Dermis blood vessel endothelial cell (primary cell): ENCODE measurements around the gene MUC5B. TPM values are rescaled to one million over a fixed set of nuclear protein-coding genes. Genes with fewer than 3 reads are reported as not detected.

ENCODE experiments used
- DNase-seq: peaks from one replicate; pipeline ENCODE4 v3.0.0; 2010
- total RNA-seq: library from RNA; depleted of rRNA; stranded (reverse); fragments of >200 nt; gene quantifications from 2 replicates; pipeline ENCODE4 v1.2.3, GENCODE V29; 2014

Gene MUC5B
- total RNA-seq, 1 donor from 2014 or later: not detected

DNA sequence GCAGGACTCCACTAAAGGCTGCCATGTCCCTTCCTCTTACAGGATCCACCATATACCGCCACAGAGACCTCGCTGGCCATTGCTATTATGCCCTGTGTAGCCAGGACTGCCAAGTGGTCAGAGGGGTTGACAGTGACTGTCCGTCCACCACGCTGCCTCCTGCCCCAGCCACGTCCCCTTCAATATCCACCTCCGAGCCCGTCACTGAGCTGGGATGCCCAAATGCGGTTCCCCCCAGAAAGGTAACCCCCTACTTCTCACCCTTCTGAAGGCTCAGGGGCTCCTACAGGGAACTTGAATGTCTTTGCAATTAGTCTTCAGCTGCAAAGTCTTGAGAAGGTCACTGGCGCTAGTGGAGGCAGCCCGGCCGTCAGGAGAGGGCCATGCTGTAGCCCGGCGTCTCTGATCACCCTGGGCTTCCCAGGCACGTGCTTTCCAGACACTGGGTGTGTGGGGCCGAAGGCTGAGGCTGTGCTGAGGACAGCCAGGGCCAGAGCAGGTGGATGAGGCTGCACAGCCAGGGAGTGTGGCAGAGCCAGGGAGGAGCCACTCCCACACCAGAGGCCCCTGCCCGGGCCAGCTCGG, 30.0 kb upstream of the MUC5B start:
- no peak for DNase-seq

DNA sequence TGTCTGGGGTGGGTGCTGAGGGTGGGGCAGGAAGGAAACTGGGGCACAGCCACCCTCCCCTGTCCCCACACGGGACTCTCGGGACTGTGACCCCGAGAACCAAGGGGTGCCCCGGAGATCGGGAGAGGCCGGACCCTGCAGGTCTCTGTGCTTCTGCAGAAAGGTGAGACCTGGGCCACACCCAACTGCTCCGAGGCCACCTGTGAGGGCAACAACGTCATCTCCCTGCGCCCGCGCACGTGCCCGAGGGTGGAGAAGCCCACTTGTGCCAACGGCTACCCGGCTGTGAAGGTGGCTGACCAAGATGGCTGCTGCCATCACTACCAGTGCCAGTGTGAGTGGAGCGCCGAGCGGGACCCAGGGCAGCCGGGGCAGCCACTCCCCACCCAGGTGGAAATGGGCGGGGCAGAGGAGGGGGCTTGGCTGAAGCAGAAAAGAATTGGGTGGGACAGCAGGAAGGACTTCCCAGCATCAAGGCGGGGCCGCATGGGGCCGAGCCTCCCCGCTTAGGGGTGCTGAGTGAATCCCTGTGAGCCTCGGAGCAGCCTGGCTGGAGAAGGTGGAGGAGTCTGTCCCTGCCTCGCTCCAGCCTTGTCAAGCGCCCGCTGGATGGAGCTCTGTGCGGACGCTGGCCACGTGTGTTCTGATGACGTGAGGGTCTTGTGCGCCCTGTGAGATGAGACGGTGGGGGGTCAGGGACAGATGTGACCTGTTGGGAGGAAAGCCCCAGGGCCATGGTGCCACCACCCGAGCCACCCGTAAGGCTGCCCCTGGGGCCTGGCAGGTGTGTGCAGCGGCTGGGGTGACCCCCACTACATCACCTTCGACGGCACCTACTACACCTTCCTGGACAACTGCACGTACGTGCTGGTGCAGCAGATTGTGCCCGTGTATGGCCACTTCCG, 29.3 kb upstream of the MUC5B start:
- DNase-seq: no peak

DNA sequence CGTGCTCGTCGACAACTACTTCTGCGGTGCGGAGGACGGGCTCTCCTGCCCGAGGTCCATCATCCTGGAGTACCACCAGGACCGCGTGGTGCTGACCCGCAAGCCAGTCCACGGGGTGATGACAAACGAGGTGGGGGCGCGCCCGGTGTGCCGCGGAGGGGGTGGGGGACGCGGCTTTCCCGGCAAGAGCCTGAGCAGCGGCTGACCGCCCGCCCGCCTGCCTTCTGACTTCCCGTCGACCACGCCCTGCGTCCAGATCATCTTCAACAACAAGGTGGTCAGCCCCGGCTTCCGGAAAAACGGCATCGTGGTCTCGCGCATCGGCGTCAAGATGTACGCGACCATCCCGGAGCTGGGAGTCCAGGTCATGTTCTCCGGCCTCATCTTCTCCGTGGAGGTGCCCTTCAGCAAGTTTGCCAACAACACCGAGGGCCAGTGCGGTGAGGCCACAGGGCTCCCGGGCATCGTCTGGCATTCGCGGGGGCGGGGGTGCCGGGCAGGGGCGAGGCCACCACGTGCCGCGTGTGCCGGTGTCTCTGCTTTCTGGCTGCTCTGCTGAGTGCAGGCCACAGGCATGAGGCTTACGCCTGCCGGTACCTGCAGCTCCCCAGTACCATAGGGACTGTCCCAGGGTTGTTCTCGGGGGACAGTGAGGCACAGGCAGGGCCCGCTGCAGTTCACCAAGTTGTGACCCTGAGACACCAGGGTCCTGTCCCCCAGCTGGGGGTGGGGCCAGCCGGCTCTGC, 28.5 kb upstream of the MUC5B start:
- no peak for DNase-seq

DNA sequence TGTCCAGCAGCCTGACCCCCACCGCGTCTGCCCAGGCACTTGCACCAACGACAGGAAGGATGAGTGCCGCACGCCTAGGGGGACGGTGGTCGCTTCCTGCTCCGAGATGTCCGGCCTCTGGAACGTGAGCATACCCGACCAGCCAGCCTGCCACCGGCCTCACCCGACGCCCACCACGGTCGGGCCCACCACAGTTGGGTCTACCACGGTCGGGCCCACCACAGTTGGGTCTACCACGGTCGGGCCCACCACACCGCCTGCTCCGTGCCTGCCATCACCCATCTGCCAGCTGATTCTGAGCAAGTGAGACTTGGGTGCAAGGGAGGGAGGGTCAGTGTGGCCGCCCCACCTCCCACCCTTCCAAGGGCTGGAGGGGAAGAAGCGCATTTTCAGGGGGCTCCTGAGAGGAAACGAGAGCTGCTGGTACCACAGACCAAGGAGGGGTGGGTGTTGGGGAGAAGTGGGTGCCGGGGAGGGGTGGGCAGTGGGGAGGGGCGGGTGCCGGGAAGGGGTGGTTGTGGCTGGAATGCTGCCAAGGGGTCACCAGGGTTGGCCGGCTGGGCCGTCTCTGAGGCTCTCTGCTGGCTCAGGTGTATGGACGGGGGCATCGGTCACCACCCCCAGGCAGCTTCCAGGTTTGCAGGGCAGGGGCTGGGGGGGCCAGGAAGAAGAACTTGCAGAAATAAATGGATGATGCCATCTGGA, 27.7 kb upstream of the MUC5B start:
- no peak for DNase-seq

DNA sequence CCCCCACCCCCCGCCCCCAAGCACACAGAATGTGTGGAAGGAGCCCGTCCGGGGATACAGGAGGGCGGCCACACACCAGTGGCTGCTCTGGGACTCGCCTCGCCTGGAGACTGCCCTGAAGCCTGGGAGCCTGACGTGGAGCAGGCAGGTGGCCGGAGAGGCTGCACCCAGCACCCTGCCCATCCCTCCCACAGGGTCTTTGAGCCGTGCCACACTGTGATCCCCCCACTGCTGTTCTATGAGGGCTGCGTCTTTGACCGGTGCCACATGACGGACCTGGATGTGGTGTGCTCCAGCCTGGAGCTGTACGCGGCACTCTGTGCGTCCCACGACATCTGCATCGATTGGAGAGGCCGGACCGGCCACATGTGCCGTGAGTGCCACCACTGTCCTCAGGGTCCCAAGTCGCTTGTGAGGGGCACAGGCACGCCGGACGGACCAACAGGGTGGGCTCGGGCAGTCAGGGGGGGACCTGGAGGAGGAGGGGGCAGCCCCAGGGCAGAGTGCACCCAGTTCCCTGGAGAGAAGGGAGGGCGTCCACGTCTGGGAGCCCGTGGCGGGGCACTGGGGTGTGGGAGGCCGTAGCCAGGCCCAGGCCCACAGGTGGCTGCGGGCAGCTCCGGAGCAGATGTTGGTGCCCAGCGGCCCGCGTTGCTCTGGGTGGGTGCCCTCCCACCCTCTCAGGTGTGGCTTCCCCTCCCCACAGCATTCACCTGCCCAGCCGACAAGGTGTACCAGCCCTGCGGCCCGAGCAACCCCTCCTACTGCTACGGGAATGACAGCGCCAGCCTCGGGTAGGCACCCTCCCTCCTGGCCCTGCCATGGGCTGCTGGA, 27.0 kb upstream of the MUC5B start:
- DNase-seq: no peak

DNA sequence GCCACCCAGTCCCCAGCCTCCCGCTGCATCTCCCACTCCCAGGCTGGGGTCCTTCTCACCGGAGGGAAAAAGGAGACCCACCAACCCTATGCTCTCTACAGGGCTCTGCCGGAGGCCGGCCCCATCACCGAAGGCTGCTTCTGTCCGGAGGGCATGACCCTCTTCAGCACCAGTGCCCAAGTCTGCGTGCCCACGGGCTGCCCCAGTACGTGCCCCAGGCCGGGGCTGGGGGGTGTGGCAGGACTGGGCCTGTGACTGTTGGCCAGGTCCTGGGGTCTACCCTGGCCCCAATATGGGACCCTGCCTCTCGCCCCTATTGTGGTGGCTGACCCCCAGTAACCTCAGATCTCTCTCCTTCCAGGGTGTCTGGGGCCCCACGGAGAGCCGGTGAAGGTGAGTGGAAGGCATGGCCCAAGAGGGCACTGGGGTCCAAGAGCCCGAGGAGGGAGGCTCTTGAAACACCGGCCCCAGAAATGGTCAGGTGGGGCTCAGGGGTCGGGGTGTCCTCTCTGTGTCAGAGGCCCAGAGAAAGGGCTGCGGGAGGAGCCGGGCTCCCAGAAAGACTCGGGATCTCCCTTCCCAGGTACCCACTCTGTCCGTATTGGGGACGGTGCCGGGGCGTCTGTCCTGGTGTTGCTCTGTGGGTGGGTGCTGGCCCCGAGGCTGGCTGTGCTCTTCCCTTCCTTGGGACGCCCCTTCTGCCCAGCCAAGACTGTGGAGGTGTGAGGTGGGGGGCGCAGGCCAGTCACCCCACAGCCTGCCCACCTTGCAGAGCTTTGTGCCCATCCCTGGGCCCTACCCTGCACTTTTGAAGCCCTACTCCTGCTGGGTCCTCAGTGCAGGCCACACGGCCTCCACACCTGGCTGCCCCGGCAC, 26.1 kb upstream of the MUC5B start:
- DNase-seq: no peak

DNA sequence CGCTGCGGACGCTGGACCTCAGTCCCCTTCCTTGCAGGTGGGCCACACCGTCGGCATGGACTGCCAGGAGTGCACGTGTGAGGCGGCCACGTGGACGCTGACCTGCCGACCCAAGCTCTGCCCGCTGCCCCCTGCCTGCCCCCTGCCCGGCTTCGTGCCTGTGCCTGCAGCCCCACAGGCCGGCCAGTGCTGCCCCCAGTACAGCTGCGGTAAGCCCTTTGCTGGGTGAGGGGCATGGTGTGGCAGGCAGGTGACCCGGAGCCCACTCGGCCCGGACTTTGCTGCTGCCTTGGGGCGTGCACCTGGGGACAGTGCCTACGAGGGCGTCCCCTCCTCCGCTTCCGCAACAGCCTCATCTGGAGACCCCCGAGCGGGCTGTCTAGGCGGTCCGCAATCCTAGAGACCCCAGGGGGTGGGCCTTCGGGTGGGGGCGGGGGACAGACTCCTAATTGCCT, 25.4 kb upstream of the MUC5B start:
- no peak for DNase-seq

DNA sequence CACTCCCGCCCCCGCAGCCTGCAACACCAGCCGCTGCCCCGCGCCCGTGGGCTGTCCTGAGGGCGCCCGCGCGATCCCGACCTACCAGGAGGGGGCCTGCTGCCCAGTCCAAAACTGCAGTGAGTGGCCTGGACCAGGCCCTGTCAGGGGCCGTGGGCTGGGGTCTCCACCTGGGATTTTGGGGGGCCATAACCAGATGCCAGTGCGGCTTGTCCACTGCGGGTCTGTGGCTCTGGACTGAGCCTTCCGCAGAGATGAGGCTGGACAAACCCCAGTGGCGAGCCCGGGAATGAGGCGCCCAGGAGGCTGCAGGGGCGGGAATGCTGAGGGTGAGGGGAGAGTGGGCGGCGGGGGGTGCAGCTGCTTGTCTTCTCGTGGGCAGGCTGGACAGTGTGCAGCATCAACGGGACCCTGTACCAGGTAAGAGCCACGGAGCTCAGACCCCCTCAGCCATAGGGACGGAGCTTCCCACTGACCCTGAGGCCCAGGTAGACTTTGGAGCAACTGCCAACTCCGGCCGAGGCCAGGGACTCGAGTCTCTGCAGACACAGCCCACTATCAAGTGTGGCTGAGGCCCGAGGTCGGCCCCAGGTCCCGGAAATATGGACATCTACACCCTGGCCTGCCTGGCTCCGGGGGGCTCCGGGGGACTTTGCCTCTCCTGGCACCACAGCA, 24.8 kb upstream of the MUC5B start:
- no peak for DNase-seq

DNA sequence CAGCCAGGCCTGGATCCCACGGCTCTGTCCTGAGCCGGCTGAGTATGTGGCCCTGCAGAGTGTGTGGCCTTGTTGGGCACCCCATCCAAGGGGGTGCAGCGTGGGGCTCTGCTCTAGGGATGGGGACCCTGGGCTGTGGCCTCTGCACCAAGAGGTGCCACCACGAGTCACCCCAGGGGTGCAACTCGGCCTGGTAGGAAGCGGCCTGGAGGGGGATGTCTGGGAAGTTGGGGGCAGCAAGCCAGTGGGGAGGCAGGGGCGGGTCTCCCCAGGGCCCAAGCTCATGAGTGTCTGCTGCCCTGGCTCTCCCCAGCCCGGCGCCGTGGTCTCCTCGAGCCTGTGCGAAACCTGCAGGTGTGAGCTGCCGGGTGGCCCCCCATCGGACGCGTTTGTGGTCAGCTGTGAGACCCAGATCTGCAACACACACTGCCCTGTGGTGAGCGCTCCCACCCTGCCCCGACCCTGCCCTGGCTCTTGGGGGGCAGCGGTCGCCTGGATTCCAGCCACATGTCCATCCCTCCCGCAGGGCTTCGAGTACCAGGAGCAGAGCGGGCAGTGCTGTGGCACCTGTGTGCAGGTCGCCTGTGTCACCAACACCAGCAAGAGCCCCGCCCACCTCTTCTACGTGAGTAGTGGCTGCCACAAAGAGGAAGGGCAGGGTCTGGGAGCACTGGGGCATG, 24.2 kb upstream of the MUC5B start:
- no peak for DNase-seq

DNA sequence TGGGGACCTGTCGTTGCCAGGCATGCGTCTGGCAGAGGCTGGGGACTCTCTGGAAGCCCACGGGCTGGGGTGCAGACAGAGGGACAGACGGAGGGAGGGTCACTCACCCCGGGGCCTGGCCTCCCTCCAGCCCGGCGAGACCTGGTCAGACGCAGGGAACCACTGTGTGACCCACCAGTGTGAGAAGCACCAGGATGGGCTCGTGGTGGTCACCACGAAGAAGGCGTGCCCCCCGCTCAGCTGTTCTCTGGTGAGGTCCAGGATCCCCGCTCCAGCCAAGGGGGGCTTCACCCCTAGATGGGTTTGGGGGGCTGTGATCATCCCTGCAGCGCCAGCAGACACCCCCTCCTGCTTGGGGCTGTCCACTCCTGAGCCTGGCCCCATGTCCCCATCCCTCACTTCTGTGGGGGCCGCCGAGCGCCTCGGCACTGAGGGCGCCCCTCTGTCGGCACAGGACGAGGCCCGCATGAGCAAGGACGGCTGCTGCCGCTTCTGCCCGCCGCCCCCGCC, 23.6 kb upstream of the MUC5B start:
- no peak for DNase-seq

DNA sequence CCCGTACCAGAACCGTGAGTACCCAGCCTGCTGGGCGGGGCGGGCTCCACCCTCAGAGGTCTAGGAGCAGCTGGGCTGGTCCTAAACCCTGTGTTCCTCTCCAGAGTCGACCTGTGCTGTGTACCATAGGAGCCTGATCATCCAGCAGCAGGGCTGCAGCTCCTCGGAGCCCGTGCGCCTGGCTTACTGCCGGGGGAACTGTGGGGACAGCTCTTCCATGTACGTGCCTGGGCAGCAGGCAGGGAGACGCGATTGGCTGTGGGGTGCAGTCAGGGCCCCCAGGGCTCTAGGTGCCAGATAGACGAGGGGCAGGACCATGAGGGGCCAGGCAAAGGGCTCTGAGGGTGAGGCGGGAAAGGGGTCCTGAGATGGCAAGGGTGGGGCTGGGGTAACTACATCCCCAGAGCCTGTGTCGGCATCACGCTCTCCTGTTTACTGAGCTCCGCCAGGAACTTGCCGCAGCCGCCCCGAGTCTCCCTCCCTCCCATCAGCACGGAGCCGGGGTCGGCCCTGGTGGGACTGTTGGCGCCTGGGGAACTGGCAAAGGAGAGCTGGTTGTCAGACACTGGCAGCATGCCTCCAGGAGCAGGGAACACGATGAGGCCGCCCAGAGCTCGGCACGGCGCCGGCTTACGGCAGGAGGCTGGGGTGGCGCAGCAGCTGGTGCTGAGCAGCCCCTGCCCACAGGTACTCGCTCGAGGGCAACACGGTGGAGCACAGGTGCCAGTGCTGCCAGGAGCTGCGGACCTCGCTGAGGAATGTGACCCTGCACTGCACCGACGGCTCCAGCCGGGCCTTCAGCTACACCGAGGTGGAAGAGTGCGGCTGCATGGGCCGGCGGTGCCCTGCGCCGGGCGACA, 22.9 kb upstream of the MUC5B start:
- DNase-seq: no peak

DNA sequence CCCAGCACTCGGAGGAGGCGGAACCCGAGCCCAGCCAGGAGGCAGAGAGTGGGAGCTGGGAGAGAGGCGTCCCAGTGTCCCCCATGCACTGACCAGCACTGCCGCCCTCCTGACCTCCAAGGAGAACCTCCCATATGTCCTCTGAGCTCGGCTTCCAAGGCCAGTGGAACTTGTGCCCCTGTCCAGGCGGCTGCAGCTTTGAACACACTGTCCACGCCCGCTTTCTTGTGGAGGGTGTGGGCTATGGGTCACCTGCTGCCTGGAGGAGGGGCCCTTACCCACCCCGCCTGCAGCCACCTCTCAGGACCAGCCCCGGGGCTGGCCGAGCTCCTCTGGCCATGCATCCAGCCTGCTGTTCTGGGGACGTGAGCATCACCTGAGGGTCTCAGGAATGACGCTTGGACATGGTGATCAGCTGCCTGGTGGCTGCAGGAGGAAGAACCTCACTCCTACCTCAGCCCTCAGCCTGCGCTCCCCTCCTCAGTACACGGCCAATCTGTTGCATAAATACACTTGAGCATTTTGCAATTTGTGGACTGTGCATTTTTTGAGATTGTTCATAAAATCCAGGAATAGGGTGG, 22.2 kb upstream of the MUC5B start:
- DNase-seq: no peak

DNA sequence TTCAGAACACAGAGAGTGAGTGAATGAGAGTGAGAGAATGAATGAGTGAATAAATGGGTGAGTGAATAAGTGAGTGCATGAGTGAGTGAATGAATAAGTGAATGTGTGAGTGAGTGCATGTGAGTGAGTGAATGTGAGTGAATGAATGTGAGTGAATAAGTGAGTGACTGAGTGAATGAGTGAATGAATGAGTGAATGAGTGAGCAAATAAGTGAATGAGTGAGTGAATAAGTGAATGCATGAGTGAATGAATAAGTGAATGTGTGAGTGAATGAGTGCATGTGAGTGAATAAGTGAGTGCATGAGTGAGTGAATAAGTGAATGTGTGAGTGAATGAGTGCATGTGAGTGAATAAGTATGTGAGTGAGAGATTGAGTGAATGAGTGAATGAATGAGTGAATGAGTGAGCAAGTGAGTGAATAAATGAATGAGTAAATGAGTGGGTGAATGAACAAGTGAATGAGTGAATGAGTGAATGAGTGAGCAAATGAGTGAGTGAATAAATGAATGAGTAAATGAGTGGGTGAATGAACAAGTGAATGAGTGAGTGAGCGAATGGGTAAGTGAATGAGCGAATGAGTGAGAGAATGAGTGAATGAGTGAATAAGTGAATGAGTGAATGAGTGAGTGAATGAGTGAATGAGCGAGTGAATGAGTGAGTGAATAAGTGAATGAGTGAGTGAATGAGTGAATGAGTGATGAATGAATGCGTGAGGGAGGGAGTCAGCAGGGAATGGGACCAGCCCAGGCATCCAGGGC, 21.3 kb upstream of the MUC5B start:
- no peak for DNase-seq

DNA sequence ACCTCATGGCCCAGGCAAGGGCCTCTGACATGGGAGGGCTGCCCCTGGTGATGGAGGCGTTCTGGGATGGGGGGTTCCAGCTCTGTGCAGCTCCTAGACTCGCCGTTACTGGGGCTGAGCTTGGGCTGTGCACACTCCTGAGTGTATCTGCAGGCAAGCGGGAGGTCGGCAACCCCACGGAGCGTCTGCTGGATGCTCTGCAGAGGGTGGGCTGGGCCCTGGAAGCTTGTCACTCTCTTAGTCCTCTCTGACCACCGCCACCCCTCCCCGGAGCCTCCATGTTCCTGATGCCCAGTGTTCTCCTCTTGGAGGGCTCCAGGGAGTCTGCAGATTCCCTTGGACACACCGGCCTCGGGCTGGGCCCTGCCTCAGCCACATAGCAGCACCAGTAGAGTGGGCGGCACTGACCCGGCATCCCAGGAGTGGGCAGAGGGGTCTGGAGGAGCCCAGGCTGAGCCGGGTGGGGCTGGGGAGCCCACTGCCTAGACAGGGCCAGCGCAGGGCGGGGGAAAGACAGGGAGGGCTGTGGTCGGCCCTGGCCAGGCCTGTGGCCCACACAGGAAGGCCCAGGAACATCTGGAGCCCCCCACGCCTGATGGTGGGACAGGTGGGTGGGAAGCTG, 20.6 kb upstream of the MUC5B start:
- DNase-seq: no peak

DNA sequence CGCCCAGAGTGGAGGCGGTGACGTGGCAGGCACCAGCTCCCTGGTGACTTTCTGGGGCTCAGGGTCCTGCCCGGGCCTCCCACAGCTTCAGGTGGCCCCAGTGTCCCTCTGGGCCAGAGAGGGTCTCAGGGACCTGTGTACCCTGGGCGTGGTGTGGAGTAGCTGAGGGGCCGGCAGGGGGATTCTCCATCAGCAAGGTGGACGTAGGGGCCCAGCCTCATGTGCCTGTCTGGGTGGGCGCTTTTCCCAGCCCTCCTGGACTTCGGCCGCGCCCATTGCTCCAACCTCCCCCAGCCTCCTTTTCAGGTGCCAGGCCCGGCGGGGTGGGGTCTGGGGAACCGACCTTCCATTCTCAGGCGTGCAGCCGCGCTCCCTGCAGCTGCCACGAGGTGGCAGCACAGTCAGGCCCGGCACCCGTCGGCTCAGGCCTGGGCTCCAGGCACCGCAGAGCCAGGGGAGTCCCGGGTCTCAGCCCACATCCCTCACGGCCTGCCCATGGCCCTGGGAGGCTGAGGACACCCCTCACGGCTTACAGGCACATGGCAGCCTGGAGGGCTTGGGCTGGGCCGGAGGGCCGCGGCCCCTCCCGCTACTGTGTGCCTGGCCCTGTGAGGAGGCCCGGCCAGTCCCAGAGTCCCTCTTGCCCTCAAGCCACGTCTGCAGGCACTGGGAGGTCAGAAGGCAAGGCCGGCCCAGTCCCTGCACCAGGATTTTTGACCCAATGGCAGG, 19.9 kb upstream of the MUC5B start:
- peak; percentile 66 for DNase-seq
